HepG2 (cell line): Measurements from ENCODE around the gene SIT1. TPM values are rescaled to one million over a fixed set of nuclear protein-coding genes. Genes with fewer than 3 reads are reported as not detected.

ENCODE experiments used
- ATAC-seq: fragments of 200-7000 bp; cut with Tn5 transposase; 3 replicates; pipeline ENCODE4 v1.9.1; 2020; ENCODE audit warnings: mild to moderate bottlenecking, moderate library complexity
- BruUV-seq: library from RNA; stranded (reverse); fragments of 400-500 nt; replicated peaks from 2 replicates; lab custom pipeline; 2021; lab: Mats Ljungman, UMichigan
- CTCF ChIA-PET: fragments of 300-600 bp; formaldehyde crosslinking; extraction: SDS; loops from one replicate; lab custom pipeline; 2021; ENCODE audit warnings: low total read pairs, inconsistent platforms, low intra/inter-chr PET ratio; lab: Yijun Ruan, JAX
- POLR2A ChIA-PET: fragments of 350-600 bp; sonication (Branson Sonifier 250); formaldehyde crosslinking; loops from one replicate; lab custom pipeline; 2020; ENCODE audit warnings: antibody characterized with exemption, inconsistent platforms; lab: Yijun Ruan, JAX
- DNase-seq: peaks from one replicate; pipeline ENCODE4 v3.0.0-alpha.2; 2015; ENCODE audit warnings: low spot score
- FAIRE-seq: peaks from 3 replicates; lab custom pipeline; 2011; peaks lifted over from hg19 to GRCh38; lab: Jason Lieb, UNC
- H2AFZ ChIP-seq: one replicate; pipeline ENCODE4 v1.6.1; 2011; ENCODE audit warnings: low read length, inconsistent platforms
- H3K27ac ChIP-seq: fragments of 300-600 bp; 3 replicates; pipeline ENCODE4 v1.8.0; 2011; ENCODE audit warnings: mixed run types, mild to moderate bottlenecking, mixed read lengths, low read length, inconsistent platforms; ENCODE audit not compliant: insufficient read depth; ENCODE audit errors: extremely low read length
- H3K27me3 ChIP-seq, 2 experiments: fragments of 200-600 bp in 1 of 2; 2 replicates in 1 of 2; 3 replicates in 1 of 2; pipeline versions ENCODE4 v1.6.0 to v1.8.0; 2011; ENCODE audit warnings: low read length in 2 of 2, mild to moderate bottlenecking in 2 of 2, moderate library complexity in 2 of 2, inconsistent platforms in 1 of 2; ENCODE audit not compliant: insufficient read depth in 2 of 2, control insufficient read depth in 1 of 2
- H3K36me3 ChIP-seq, 2 experiments: fragments of 200-600 bp in 1 of 2; replicated peaks in 1 of 2; 2 replicates in 1 of 2; 3 replicates in 1 of 2; pipeline versions ENCODE4 v1.5.1 to v1.8.0; 2011; ENCODE audit warnings: low read length in 2 of 2, inconsistent platforms in 1 of 2; ENCODE audit not compliant: insufficient read depth in 2 of 2, control insufficient read depth in 1 of 2
- H3K4me1 ChIP-seq: 2 replicates; pipeline ENCODE4 v1.5.1; 2012; ENCODE audit warnings: low read length, inconsistent platforms; ENCODE audit not compliant: insufficient read depth
- H3K4me2 ChIP-seq: 2 replicates; pipeline ENCODE4 v1.6.0; 2011; ENCODE audit warnings: low read depth, low read length, inconsistent platforms
- H3K4me3 ChIP-seq, 3 experiments: fragments of 200-600 bp in 1 of 3; sonication (generic), shearing (Covaris generic) in 1 of 3; replicated peaks in 1 of 3; 2 replicates each; pipeline ENCODE4 v1.5.1; 2011 to 2016; ENCODE audit warnings: low read length in 3 of 3, inconsistent platforms in 2 of 3, low read depth in 2 of 3, mild to moderate bottlenecking in 2 of 3, control low read depth in 1 of 3, mixed read lengths in 1 of 3; ENCODE audit not compliant: insufficient read depth in 1 of 3
- H3K79me2 ChIP-seq: one replicate; pipeline ENCODE4 v1.6.1; 2011; ENCODE audit warnings: low read length, inconsistent platforms; ENCODE audit not compliant: insufficient read depth
- H3K9ac ChIP-seq: 2 replicates; pipeline ENCODE4 v1.6.0; 2011; ENCODE audit warnings: mild to moderate bottlenecking, low read depth, low read length, inconsistent platforms; ENCODE audit not compliant: insufficient read depth
- H3K9me3 ChIP-seq: 2 replicates; pipeline ENCODE4 v1.5.1; 2012; ENCODE audit warnings: mild to moderate bottlenecking, low read length
- H4K20me1 ChIP-seq: 2 replicates; pipeline ENCODE4 v1.6.0; 2011; ENCODE audit warnings: inconsistent platforms, mild to moderate bottlenecking, low read length, moderate library complexity; ENCODE audit not compliant: insufficient read depth
- CREM ChIP-seq, 2 experiments: sonication (generic) in 1 of 2; formaldehyde crosslinking in 1 of 2; IDR thresholded peaks; 2 replicates each; pipeline versions ENCODE4 v1.4.0 to v1.6.1; 2016 to 2020; ENCODE audit warnings: antibody characterized with exemption in 1 of 2, mild to moderate bottlenecking in 1 of 2, missing genetic modification reagents in 1 of 2
- ELK4 ChIP-seq: sonication (generic); formaldehyde crosslinking; IDR thresholded peaks from 2 replicates; pipeline ENCODE4 v1.9.0; 2021; ENCODE audit warnings: missing genetic modification reagents, borderline replicate concordance
- FOSL2 ChIP-seq: sonication (generic); formaldehyde crosslinking; IDR thresholded peaks from 2 replicates; pipeline ENCODE4 v1.4.0; 2020; ENCODE audit warnings: missing genetic modification reagents
- FOXP1 ChIP-seq, 2 experiments: fragments of 450-650 bp in 1 of 2; IDR thresholded peaks; 2 replicates each; pipeline ENCODE4 v1.6.1; 2017 to 2018; ENCODE audit warnings: antibody characterized with exemption in 1 of 2
- IRX3 ChIP-seq: sonication (generic); formaldehyde crosslinking; IDR thresholded peaks from 2 replicates; pipeline ENCODE4 v1.8.1; 2023; ENCODE audit warnings: mild to moderate bottlenecking, low read depth, missing genetic modification reagents, borderline replicate concordance
- JUN ChIP-seq: sonication (generic); formaldehyde crosslinking; IDR thresholded peaks from 2 replicates; pipeline ENCODE4 v1.4.0; 2020; ENCODE audit warnings: mild to moderate bottlenecking, missing genetic modification reagents
- KDM6A ChIP-seq: IDR thresholded peaks from 2 replicates; pipeline ENCODE4 v1.6.1; 2016; ENCODE audit warnings: low read depth
- KMT2B ChIP-seq: IDR thresholded peaks from 2 replicates; pipeline ENCODE4 v1.6.1; 2016; ENCODE audit warnings: missing genetic modification reagents, missing compliant biosample characterization
- SRY ChIP-seq: sonication (generic); formaldehyde crosslinking; IDR thresholded peaks from 2 replicates; pipeline ENCODE4 v1.8.0; 2022; ENCODE audit warnings: mild to moderate bottlenecking, missing genetic modification reagents
- ZNF331 ChIP-seq: sonication (generic); formaldehyde crosslinking; IDR thresholded peaks from 2 replicates; pipeline ENCODE4 v1.4.0; 2020; ENCODE audit warnings: missing genetic modification reagents
- ZNF414 ChIP-seq: sonication (generic); formaldehyde crosslinking; IDR thresholded peaks from 2 replicates; pipeline ENCODE4 v1.5.0; 2020; ENCODE audit warnings: missing genetic modification reagents
- ZNF503 ChIP-seq: sonication (generic); formaldehyde crosslinking; IDR thresholded peaks from 2 replicates; pipeline ENCODE4 v1.4.0; 2020; ENCODE audit warnings: missing genetic modification reagents
- ZNF672 ChIP-seq: sonication (generic); formaldehyde crosslinking; IDR thresholded peaks from 2 replicates; pipeline ENCODE4 v1.8.1; 2022; ENCODE audit warnings: missing genetic modification reagents
- ZNF737 ChIP-seq: sonication (generic); formaldehyde crosslinking; IDR thresholded peaks from 2 replicates; pipeline ENCODE4 v1.5.0; 2020; ENCODE audit warnings: missing genetic modification reagents, mild to moderate bottlenecking, borderline replicate concordance
- ZNF891 ChIP-seq: sonication (generic); formaldehyde crosslinking; IDR thresholded peaks from 2 replicates; pipeline ENCODE4 v1.5.0; 2020; ENCODE audit warnings: mild to moderate bottlenecking, missing genetic modification reagents
- WGBS: methylation state at CpG from one replicate; pipeline ENCODE4 v1.1.6; 2017; ENCODE audit warnings: low lambda C conversion rate; 5-methylcytosine and 5-hydroxymethylcytosine counted together
- in situ Hi-C: cut with HindIII; loops from 2 replicates; pipeline ENCODE4 v1.10.0; 2017; ENCODE audit warnings: low pct_unique_long_range_greater_than_20kb; ENCODE audit not compliant: extremely low pct_ligation_motif_present
- intact Hi-C: fragments of 100-400 bp; cut with micrococcal nuclease; formaldehyde crosslinking; loops from one replicate; pipeline ENCODE4 v1.10.0; 2022; ENCODE audit not compliant: unreplicated experiment
- polyA plus RNA-seq, 8 experiments: library from polyadenylated mRNA; depleted of rRNA in 3 of 8; stranded (reverse) in 7 of 8; unstranded in 1 of 8; fragments of >200 nt; fragmentation: Illumina TruSeq in 4 of 8; extraction: Trizol in 4 of 8; gene quantifications; 2 replicates each; pipeline versions ENCODE4 v1.2.1 to v1.2.3, GENCODE V29; 2011 to 2016; ENCODE audit warnings: low read depth in 4 of 8, missing spikeins in 1 of 8, mixed read lengths in 1 of 8; ENCODE audit not compliant: insufficient read depth in 1 of 8
- total RNA-seq, 5 experiments: library from RNA; depleted of rRNA; stranded (reverse); fragments of >200 nt; fragmentation: Illumina TruSeq; extraction: Trizol; gene quantifications; 2 replicates each; pipeline ENCODE4 v1.2.3, GENCODE V29; 2016; ENCODE audit warnings: low read depth in 1 of 5
- TF ChIP-seq, protein P1 (sequence below): sonication (generic); formaldehyde crosslinking; IDR thresholded peaks from 2 replicates; pipeline ENCODE4 v1.9.0; 2021; ENCODE audit warnings: missing genetic modification reagents, mild to moderate bottlenecking, borderline replicate concordance

The SIT1 gene
- total and polyA plus RNA-seq, 2 of the 13 experiments (the other 11 are each of a cell fraction or from before 2014, with no cell fraction given): 0.09 to 6.7 TPM

DNA sequence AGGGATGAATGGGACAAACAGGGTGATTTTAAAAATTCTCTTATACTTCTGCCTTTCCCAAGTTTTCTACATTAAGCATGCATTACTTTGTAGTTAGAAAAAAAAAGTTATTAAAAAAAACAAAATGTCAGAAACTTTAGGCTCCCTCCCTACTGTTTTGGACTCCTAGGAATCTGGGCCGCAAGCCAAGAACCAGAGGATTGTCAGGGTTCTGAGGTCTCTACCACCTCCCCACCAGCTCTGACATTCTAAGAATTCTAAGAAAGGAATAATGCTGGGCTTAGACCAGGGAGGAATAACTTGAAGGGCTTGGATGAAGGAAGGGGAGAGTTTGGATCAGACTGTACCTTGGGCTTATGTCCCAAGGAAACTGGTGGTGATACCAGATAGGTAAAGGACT is 15.3 kb upstream of the SIT1 start (continued):
- TF ChIP-seq ELK4 (CRISPR knock-in tag) (no peak), ZNF503 (CRISPR knock-in tag) (no peak), FOXP1 (IDR thresholded peaks at IDR 0.05) (no peak), FOXP1 (CRISPR knock-in tag; IDR thresholded peaks at IDR 0.05) (no peak), ZNF891 (CRISPR knock-in tag) (no peak), ZNF737 (CRISPR knock-in tag) (no peak), JUN (no peak)

- intact Hi-C loops: no loop called here
- Histone ChIP-seq H4K20me1 (no peaks in the 10 kb centered on the region), H3K27me3 (no peaks in the 10 kb centered on the region), H3K9me3 (no peaks in the 10 kb centered on the region), H3K27ac (peak overlapping the region; percentile 73), H3K4me3 (peak overlapping the region; percentile 21 to 85 (median 64)), H3K4me1 (peaks cover 80% of the 10 kb centered on the region), H3K4me2 (peak overlapping the region; percentile 82), H2AFZ (no peak overlapping the region), H3K36me3 (peaks cover 4 to 10% of the 10 kb centered on the region in 2 experiments; a peak in 3 of 5 replicates), H3K79me2 (peaks cover 10% of the 10 kb centered on the region), H3K9ac (peak overlapping the region; percentile 83)
- FAIRE-seq (no peak), DNase-seq (no peak), ATAC-seq (no peak)
- 29% methylated on average over 5 of the region's 5 CpGs for WGBS
- CTCF ChIA-PET: interaction anchor here (1.6 kb wide), 1 partner anchor 31 kb away, joined by 5 read pairs; no protein-coding TSS in a partner anchor
- in situ Hi-C loops: loop anchor here (5.0 kb wide), 1 partner anchor 62 kb away; no protein-coding TSS in a partner anchor
- no TSS peak for BruUV-seq
- POLR2A ChIA-PET: interaction anchor here (0.9 to 2.5 kb wide), 10 partner anchors 8 to 66 kb away, joined by 3 to 24 read pairs (median 6); partner anchors contain the start of genes CA9, CREB3 and TLN1
- TF ChIP-seq CREM (IDR thresholded peaks at IDR 0.05) (no peak), CREM (CRISPR knock-in tag; IDR thresholded peaks at IDR 0.05) (no peak), FOSL2 (CRISPR knock-in tag) (no peak), KDM6A (CRISPR knock-in tag) (no peak), KMT2B (CRISPR knock-in tag) (no peak), ZNF672 (no peak), IRX3 (CRISPR knock-in tag) (no peak), SRY (CRISPR knock-in tag) (no peak), ZNF414 (CRISPR knock-in tag) (no peak), ZNF331 (CRISPR knock-in tag) (no peak)
- TF ChIP-seq, protein P1, sequence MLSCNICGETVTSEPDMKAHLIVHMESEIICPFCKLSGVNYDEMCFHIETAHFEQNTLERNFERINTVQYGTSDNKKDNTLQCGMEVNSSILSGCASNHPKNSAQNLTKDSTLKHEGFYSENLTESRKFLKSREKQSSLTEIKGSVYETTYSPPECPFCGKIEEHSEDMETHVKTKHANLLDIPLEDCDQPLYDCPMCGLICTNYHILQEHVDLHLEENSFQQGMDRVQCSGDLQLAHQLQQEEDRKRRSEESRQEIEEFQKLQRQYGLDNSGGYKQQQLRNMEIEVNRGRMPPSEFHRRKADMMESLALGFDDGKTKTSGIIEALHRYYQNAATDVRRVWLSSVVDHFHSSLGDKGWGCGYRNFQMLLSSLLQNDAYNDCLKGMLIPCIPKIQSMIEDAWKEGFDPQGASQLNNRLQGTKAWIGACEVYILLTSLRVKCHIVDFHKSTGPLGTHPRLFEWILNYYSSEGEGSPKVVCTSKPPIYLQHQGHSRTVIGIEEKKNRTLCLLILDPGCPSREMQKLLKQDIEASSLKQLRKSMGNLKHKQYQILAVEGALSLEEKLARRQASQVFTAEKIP: no peak
Observed at GRCh38 chr9:35665471-35665818, 14.7 kb upstream of the SIT1 start.
